Upper lobe of left lung (tissue), 6 donors: ENCODE results near the gene HSPB7. TPM values are rescaled to one million over a fixed set of nuclear protein-coding genes. Genes with fewer than 3 reads are reported as not detected.

ENCODE experiments used
- ATAC-seq, 2 donors: fragments of 200-7000 bp; cut with Tn5 transposase; one replicate each; pipeline ENCODE4 v1.9.1; 2022; ENCODE audit warnings: mild to moderate bottlenecking in 2 of 2, moderate library complexity in 2 of 2; ENCODE audit not compliant: low FRiP score in 2 of 2
- DNase-seq, 2 donors: peaks; one replicate each; pipeline ENCODE4 v3.0.0-alpha.2; 2019 to 2020
- H3K27ac ChIP-seq, 4 donors: fragments of 200-600 bp; sonication (generic); one replicate each; pipeline ENCODE4 v1.5.1; 2016 to 2019
- H3K27me3 ChIP-seq, 4 donors: fragments of 200-600 bp; sonication (generic); one replicate each; pipeline ENCODE4 v1.5.1; 2017 to 2019
- H3K36me3 ChIP-seq, 4 donors: fragments of 200-600 bp; sonication (generic); one replicate each; pipeline ENCODE4 v1.5.1; 2016 to 2019
- H3K4me1 ChIP-seq, 4 donors: fragments of 200-600 bp; sonication (generic); one replicate each; pipeline ENCODE4 v1.5.1; 2018 to 2019
- H3K4me3 ChIP-seq, 4 donors: fragments of 200-600 bp; sonication (generic); one replicate each; pipeline ENCODE4 v1.5.1; 2017 to 2019; ENCODE audit warnings: mild to moderate bottlenecking in 2 of 4, moderate library complexity in 1 of 4
- H3K9me3 ChIP-seq, 4 donors: fragments of 200-600 bp; sonication (generic); one replicate each; pipeline ENCODE4 v1.5.1; 2018 to 2019
- EP300 ChIP-seq, 4 donors: sonication (generic); formaldehyde crosslinking; IDR thresholded peaks; one replicate each; pipeline ENCODE4 v1.5.1; 2017; ENCODE audit warnings: antibody characterized with exemption in 4 of 4, control low read depth in 2 of 4
- POLR2A ChIP-seq, 4 donors: fragments of 450-650 bp; IDR thresholded peaks; one replicate each; pipeline ENCODE4 v1.5.1; 2016 to 2017; ENCODE audit warnings: antibody characterized with exemption in 4 of 4, mild to moderate bottlenecking in 2 of 4
- POLR2AphosphoS5 ChIP-seq, 2 donors: sonication (generic); formaldehyde crosslinking; IDR thresholded peaks; one replicate each; pipeline ENCODE4 v1.5.1; 2017; ENCODE audit warnings: antibody characterized with exemption in 2 of 2
- WGBS, 2 donors: methylation state at CpG; one replicate each; pipeline ENCODE4 v1.1.5; 2017 to 2018; 5-methylcytosine and 5-hydroxymethylcytosine counted together
- total RNA-seq, 6 donors: library from RNA; depleted of rRNA in 4 of 6; stranded (reverse); fragments of >200 nt in 4 of 6; gene quantifications; one replicate each; pipeline versions ENCODE4 v1.1.0 to v1.2.1, GENCODE V29; 2016 to 2021
- TF ChIP-seq, protein P1 (sequence below), 6 experiments: fragments of 450-650 bp in 4 of 6; fragments of 200-600 bp in 2 of 6; sonication (generic) in 2 of 6; IDR thresholded peaks; one replicate each; pipeline ENCODE4 v1.5.1; 2016 to 2019; ENCODE audit warnings: antibody characterized with exemption in 6 of 6
- donor health status: DM: no; HTN: no; CAD: no; lungs with moderate emphysema.
- donor health status: DM: no; HTN: yes; CAD: no; lungs with severe emphysema.

Gene HSPB7
- total RNA-seq, 6 donors from 2014 or later, result 1.0 to 9.2 (median 3.0) TPM

DNA sequence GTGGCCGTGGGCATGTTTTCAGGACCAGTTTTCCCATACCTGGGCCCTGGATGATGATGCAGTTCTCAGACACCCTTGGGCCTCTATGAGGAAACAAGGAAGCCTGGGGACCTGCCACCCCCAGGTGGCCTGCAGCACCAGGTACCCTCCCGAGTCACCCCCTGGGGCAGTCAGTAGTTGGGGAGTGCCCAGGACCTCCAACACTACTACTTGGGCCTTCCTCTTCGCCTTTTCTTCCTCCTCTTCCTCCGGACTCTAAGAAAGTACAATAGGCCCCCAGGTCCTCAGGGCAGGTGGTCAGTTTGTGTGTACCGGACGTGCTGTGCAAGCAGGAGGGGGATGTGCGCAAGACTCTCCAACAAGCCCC lies 25.7 kb downstream of the HSPB7 start:
- no peaks in the 10 kb centered on the region for H3K36me3 ChIP-seq
- WGBS, 2 donors, result 90 to 99% methylated on average over 6 to 7 of the region's 7 CpGs
- ATAC-seq, result no peak

DNA sequence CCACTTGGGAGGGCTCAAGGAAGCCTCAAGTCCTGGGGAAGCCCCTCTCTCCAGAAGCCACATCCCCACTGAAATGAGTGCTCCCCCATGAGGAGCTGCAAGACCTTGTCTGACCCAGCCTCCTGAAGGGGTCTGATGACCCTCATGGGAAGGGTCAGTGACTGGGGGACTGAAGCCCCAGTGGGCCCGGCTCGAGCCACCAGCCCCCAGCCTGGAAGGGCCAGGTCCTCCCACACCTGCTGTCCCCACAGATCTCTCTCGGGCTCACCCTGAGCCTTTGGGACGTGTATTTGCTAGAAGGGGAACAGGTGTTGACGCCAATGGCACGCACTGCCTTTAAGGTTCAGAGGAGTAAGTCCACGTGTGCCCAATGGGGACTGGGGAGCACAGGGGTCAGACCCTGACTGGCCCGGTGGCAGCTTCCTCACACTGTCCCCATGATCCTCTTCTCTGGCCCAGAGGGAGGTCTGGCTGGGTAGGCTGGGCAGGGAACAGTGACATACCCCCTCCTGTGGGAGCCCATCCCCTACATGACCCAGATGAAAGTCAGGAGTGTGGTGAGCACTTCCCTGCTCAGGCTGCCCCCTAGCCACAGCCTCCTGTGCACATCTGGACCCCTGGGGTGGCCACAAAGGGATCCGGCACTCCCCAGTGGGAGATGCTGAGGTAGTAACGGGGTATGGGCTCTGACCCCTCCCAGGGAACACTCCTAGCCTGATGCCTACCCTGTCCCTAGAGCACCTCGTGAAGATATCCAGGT lies 26.2 kb downstream of the HSPB7 start:
- H3K36me3 ChIP-seq, result no peaks in the 10 kb centered on the region
- ATAC-seq (no peak), DNase-seq (no peak)
- H3K4me1 ChIP-seq, result peaks cover 0 to 4% (median 0%) of the 10 kb centered on the region in 4 donors
- no peak overlapping the region for H3K4me3 ChIP-seq
- TF ChIP-seq, protein P1, sequence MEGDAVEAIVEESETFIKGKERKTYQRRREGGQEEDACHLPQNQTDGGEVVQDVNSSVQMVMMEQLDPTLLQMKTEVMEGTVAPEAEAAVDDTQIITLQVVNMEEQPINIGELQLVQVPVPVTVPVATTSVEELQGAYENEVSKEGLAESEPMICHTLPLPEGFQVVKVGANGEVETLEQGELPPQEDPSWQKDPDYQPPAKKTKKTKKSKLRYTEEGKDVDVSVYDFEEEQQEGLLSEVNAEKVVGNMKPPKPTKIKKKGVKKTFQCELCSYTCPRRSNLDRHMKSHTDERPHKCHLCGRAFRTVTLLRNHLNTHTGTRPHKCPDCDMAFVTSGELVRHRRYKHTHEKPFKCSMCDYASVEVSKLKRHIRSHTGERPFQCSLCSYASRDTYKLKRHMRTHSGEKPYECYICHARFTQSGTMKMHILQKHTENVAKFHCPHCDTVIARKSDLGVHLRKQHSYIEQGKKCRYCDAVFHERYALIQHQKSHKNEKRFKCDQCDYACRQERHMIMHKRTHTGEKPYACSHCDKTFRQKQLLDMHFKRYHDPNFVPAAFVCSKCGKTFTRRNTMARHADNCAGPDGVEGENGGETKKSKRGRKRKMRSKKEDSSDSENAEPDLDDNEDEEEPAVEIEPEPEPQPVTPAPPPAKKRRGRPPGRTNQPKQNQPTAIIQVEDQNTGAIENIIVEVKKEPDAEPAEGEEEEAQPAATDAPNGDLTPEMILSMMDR (IDR thresholded peaks at IDR 0.05), result no peak
- TF ChIP-seq EP300 (IDR thresholded peaks at IDR 0.05), result no peak
- no peak for TF ChIP-seq POLR2AphosphoS5 (IDR thresholded peaks at IDR 0.05)
- TF ChIP-seq POLR2A (IDR thresholded peaks at IDR 0.05), result no peak
- no peaks in the 10 kb centered on the region for H3K27me3 ChIP-seq
- WGBS, 2 donors, result 90% methylated on average over 3 of the region's 11 CpGs; no CpG with 5 or more reads in 1 of the 2 donors
- H3K9me3 ChIP-seq, result no peaks in the 10 kb centered on the region
- H3K27ac ChIP-seq, result no peak overlapping the region

More for the DNA sequence above, 25.7 kb downstream of the HSPB7 start:
- no peaks in the 10 kb centered on the region for H3K27me3 ChIP-seq
- H3K4me1 ChIP-seq, result peaks cover 0 to 4% (median 0%) of the 10 kb centered on the region in 4 donors
- no peak for TF ChIP-seq POLR2A (IDR thresholded peaks at IDR 0.05)
- TF ChIP-seq, protein P1 (IDR thresholded peaks at IDR 0.05), result no peak
- no peak for TF ChIP-seq EP300 (IDR thresholded peaks at IDR 0.05)
- no peak for TF ChIP-seq POLR2AphosphoS5 (IDR thresholded peaks at IDR 0.05)
- DNase-seq, result no peak
- no peak overlapping the region for H3K4me3 ChIP-seq
- no peak overlapping the region for H3K27ac ChIP-seq
- H3K9me3 ChIP-seq, result no peaks in the 10 kb centered on the region

DNA sequence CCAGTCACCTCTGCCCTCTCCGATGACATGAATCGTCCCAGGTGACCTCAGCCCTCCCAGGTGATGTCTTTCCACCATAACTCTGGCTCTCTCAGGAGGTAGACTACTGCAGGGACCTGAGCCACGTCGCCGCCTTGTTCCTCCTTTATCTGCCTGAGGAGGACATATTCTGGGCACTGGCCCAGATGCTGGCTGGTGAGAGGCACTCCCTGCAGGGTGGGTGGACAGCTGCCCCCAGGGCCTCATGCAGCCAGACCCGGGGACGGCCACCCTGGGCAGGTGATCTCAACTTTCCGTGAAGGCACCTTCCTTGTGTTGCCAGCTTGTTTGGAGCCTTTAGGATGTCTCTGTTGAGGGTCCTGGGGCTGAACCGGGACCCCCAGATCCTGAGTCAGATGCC lies 28.1 kb downstream of the HSPB7 start:
- Histone ChIP-seq H3K4me3 (no peak overlapping the region), H3K27me3 (no peaks in the 10 kb centered on the region), H3K9me3 (no peaks in the 10 kb centered on the region), H3K27ac (no peak overlapping the region), H3K36me3 (no peaks in the 10 kb centered on the region), H3K4me1 (peaks cover 0 to 4% (median 0%) of the 10 kb centered on the region in 4 donors)
- ATAC-seq (no peak), DNase-seq (no peak)
- TF ChIP-seq, protein P1 (IDR thresholded peaks at IDR 0.05), result no peak
- TF ChIP-seq POLR2A (IDR thresholded peaks at IDR 0.05), result no peak
- TF ChIP-seq EP300 (IDR thresholded peaks at IDR 0.05), result no peak
- TF ChIP-seq POLR2AphosphoS5 (IDR thresholded peaks at IDR 0.05), result no peak
- WGBS, 2 donors, result 68 to 75% methylated on average over 7 to 8 of the region's 9 CpGs

DNA sequence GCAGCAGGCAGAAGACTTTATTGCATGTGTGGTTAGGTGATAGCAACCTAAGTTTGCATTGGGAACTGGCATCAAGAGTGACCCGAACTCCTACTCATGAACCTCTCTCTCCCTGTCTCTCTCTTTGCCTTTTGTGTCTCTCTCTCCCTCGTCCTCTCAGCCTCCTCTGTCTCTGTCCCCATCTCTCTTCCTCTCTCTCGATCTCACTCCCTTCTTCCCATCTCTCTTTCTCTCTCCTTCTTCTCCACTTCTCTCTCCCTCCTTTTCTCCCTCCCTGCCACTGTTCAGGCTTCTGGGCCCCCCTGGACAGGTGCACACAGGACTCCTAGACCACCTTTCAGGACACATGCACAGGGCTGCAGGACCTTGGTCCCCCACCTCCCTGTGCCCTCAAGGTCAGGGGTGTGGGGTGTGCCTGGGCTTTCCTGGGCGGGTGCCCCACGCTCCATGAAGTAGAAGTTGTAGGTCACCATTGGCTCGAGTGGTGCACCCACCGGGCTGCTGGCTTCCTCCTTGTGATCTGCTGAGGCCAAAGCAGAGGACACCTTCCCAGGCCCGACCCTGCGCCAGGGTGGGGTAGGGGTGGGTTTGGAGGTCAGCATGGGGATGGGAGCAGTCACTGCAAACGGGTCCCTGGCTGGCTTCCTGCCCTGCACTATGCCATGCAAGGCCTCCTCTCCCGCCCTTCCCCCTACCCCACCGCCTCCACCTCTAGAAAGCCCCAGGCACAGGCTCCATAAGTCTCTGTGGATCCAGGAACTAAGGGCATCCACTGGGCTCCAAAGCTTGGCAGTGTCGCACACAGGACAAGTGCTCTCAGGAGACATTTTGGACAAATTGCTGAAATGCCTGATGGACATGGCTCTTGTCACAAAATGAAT lies 28.7 kb downstream of the HSPB7 start:
- Histone ChIP-seq H3K27me3 (no peaks in the 10 kb centered on the region), H3K9me3 (no peaks in the 10 kb centered on the region), H3K4me3 (no peak overlapping the region), H3K27ac (no peak overlapping the region), H3K4me1 (no peaks in the 10 kb centered on the region), H3K36me3 (no peaks in the 10 kb centered on the region)
- no peak for DNase-seq
- no peak for ATAC-seq
- WGBS, 2 donors, result 79 to 84% methylated on average over 6 to 10 of the region's 13 CpGs
- TF ChIP-seq POLR2AphosphoS5 (IDR thresholded peaks at IDR 0.05) (no peak), POLR2A (IDR thresholded peaks at IDR 0.05) (no peak), EP300 (IDR thresholded peaks at IDR 0.05) (no peak)
- TF ChIP-seq, protein P1 (IDR thresholded peaks at IDR 0.05), result no peak
